ENCODE data around the gene MARVELD2. TPM values are rescaled to one million over a fixed set of nuclear protein-coding genes. Genes with fewer than 3 reads are reported as not detected.

Gene MARVELD2
- total RNA-seq, 1 donor from 2014 or later: 0.20 TPM

DNA sequence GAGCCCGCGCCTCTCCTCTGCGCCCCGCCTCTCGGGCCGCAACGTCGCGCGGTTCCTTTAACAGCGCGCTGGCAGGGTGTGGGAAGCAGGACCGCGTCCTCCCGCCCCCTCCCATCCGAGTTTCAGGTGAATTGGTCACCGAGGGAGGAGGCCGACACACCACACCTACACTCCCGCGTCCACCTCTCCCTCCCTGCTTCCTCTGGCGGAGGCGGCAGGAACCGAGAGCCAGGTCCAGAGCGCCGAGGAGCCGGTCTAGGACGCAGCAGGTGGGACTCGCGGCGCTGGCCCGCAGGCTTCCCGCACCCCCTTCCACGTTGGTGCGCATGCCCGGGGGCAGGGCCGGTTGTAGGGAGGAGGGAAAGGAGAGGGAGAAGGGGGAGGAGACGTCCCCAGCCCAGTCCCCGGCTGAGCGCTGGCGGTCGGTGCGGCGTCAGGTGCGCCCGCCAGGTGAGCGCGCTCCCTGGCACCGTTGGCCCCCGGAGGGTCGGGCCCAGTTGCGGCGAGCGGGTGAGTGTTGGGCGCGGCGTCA lies 77.5 kb downstream of the MARVELD2 start, which contains the start of gene OCLN:
Gene OCLN (plus strand): TSS at position 400 of the 532 bp plus-strand sequence. CDS start 11,455 bp downstream, outside the sequence.
- intact Hi-C loops (cut with micrococcal nuclease): no loop called here

GRCh38 chr5:69492923-69493395 lies 78.0 kb downstream of the MARVELD2 start:
- intact Hi-C loops (cut with micrococcal nuclease): no loop called here

- intact Hi-C loops (cut with micrococcal nuclease): no loop called here
Observed at GRCh38 chr5:69493396-69494133, 78.6 kb downstream of the MARVELD2 start.

Other genes with a start within 250 kb of the MARVELD2 start
- 163 and 164 TPM in 2 replicates for gene CCNB1, start 248.0 kb upstream of the MARVELD2 start, total RNA-seq
- gene CENPH, start 225.5 kb upstream of the MARVELD2 start, total RNA-seq: 30.6 and 34.4 TPM in 2 replicates
- 24.5 and 27.7 TPM in 2 replicates for gene CDK7, start 180.2 kb upstream of the MARVELD2 start, total RNA-seq
- 9.0 and 9.5 TPM in 2 replicates for gene CCDC125, start 82.3 kb upstream of the MARVELD2 start, total RNA-seq
- 41.1 and 42.0 TPM in 2 replicates for gene AK6, start 45.6 kb upstream of the MARVELD2 start, total RNA-seq
- 53.6 and 55.2 TPM in 2 replicates for gene TAF9, start 45.6 kb upstream of the MARVELD2 start, total RNA-seq
- 22.4 and 25.0 TPM in 2 replicates for gene RAD17, start 45.3 kb upstream of the MARVELD2 start, total RNA-seq
- gene OCLN, start 77.7 kb downstream of the MARVELD2 start, total RNA-seq: 0.27 and 0.43 TPM in 2 replicates
- gene GTF2H2C, start 145.1 kb downstream of the MARVELD2 start, total RNA-seq: 34.1 and 36.7 TPM in 2 replicates